ENCODE results near the gene KLRC4.
"Not testable (repeated sequence)": the region's sequence is repeated elsewhere in the genome, so short reads cannot be mapped to it uniquely, and the experiment has no call there.

Gene KLRC4

GRCh38 chr12:10368206-10369171 is 41.1 kb downstream of the KLRC4 start:
- DNase-seq (ENCODE audit: low read depth, low spot score): no peak

- not testable (repeated sequence) for DNase-seq (ENCODE audit: low read depth, low spot score)
Observed at GRCh38 chr12:10367714-10368113, 41.8 kb downstream of the KLRC4 start.

- no peak for DNase-seq (ENCODE audit: low read depth, low spot score)
Observed at GRCh38 chr12:10366875-10367274, 42.7 kb downstream of the KLRC4 start.

- DNase-seq (ENCODE audit: low read depth, low spot score): no peak
Observed at GRCh38 chr12:10365696-10366405, 43.7 kb downstream of the KLRC4 start.

- peak; percentile 90 for DNase-seq (ENCODE audit: low read depth, low spot score)
Observed at GRCh38 chr12:10364815-10365622, 44.5 kb downstream of the KLRC4 start.

- peak; percentile 60 for DNase-seq (ENCODE audit: low read depth, low spot score)
Observed at GRCh38 chr12:10363914-10364814, 45.4 kb downstream of the KLRC4 start.

- DNase-seq (ENCODE audit: low read depth, low spot score): no peak
Observed at GRCh38 chr12:10363658-10363913, 46.0 kb downstream of the KLRC4 start.

GRCh38 chr12:10362828-10363657 is 46.5 kb downstream of the KLRC4 start:
- DNase-seq (ENCODE audit: low read depth, low spot score): peak; percentile 14

- DNase-seq (ENCODE audit: low read depth, low spot score): no peak
Observed at GRCh38 chr12:10362325-10362724, 47.2 kb downstream of the KLRC4 start.

GRCh38 chr12:10361622-10362021 is 47.9 kb downstream of the KLRC4 start:
- DNase-seq (ENCODE audit: low read depth, low spot score): peak; percentile 16

- peak; percentile 27 for DNase-seq (ENCODE audit: low read depth, low spot score)
Observed at GRCh38 chr12:10361084-10361483, 48.5 kb downstream of the KLRC4 start.

GRCh38 chr12:10358969-10359368 is 50.6 kb downstream of the KLRC4 start:
- DNase-seq (ENCODE audit: low read depth, low spot score): no peak

GRCh38 chr12:10358131-10358530 is 51.4 kb downstream of the KLRC4 start:
- DNase-seq (ENCODE audit: low read depth, low spot score): no peak
